ENCODE data around the gene POLR2E.

- TF ChIP-seq CTCF (conservative IDR thresholded peaks at IDR 0.05) (no peak), EZH2 (IDR thresholded peaks at IDR 0.05; ENCODE audit: low read depth) (no peak)
Measured at GRCh38 chr19:1123885-1124677, 28.9 kb upstream of the POLR2E start.
